Measurements from ENCODE around the gene WDR64. TPM values are rescaled to one million over a fixed set of nuclear protein-coding genes. Genes with fewer than 3 reads are reported as not detected.

The WDR64 gene
- total and polyA plus RNA-seq, 2 experiments from 2014 or later: not detected

DNA sequence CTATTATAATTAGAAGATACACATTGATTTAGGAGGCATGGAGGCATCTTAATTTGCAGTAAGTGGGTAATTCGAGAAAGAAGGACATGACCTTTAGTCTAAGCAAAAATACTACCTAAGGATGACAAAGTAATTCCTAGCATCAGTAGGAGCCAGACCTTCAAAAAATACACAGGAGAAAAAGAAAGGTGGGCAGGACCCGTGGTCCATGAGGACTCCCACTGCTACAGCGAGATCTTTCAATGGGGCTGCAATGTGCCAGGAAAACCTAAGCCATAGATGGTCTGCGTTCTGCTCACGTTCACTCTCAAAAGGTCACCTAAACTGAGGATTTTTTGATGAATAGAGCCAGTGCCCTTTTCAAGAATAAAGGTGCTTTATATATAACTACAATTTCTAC lies 185.3 kb downstream of the WDR64 start:
- ATAC-seq (no peak), DNase-seq (ENCODE audit: low spot score) (no peak)
- Histone ChIP-seq H4K20me1 (replicated peaks; ENCODE audit: insufficient read depth) (no peaks in the 10 kb centered on the region), H3K27me3 (ENCODE audit: insufficient read depth) (no peaks in the 10 kb centered on the region), H3F3A (replicated peaks; ENCODE audit: low read depth) (no peaks in the 10 kb centered on the region), H3K27ac (ENCODE audit: low read depth) (no peak overlapping the region), H3K9me2 (ENCODE audit: insufficient read depth) (no peaks in the 10 kb centered on the region), H3K36me3 (ENCODE audit: insufficient read depth) (no peaks in the 10 kb centered on the region), H3K4me2 (no peak overlapping the region), H3K4me3 (no peak overlapping the region), H3K4me1 (ENCODE audit: insufficient read depth) (no peaks in the 10 kb centered on the region), H3K79me2 (replicated peaks; ENCODE audit: insufficient read depth) (no peaks in the 10 kb centered on the region), H2AFZ (no peak overlapping the region)
- H3K27ac Mint-ChIP-seq: no peak overlapping the region
- no peaks in the 10 kb centered on the region for H3K27me3 Mint-ChIP-seq (ENCODE audit: insufficient read depth, low read depth, poor library complexity)
- TF ChIP-seq ZNF331 (CRISPR knock-in tag; IDR thresholded peaks at IDR 0.05; ENCODE audit: low read depth) (no peak), EZH2phosphoT487 (IDR thresholded peaks at IDR 0.05; ENCODE audit: unreplicated experiment) (no peak), EZH2 (IDR thresholded peaks at IDR 0.05; ENCODE audit: low read depth, unreplicated experiment) (no peak), POLR2AphosphoS5 (IDR thresholded peaks at IDR 0.05; ENCODE audit: low read depth) (no peak), NANOG (IDR thresholded peaks at IDR 0.05; ENCODE audit: borderline replicate concordance) (no peak)
- TF ChIP-seq, protein P1, sequence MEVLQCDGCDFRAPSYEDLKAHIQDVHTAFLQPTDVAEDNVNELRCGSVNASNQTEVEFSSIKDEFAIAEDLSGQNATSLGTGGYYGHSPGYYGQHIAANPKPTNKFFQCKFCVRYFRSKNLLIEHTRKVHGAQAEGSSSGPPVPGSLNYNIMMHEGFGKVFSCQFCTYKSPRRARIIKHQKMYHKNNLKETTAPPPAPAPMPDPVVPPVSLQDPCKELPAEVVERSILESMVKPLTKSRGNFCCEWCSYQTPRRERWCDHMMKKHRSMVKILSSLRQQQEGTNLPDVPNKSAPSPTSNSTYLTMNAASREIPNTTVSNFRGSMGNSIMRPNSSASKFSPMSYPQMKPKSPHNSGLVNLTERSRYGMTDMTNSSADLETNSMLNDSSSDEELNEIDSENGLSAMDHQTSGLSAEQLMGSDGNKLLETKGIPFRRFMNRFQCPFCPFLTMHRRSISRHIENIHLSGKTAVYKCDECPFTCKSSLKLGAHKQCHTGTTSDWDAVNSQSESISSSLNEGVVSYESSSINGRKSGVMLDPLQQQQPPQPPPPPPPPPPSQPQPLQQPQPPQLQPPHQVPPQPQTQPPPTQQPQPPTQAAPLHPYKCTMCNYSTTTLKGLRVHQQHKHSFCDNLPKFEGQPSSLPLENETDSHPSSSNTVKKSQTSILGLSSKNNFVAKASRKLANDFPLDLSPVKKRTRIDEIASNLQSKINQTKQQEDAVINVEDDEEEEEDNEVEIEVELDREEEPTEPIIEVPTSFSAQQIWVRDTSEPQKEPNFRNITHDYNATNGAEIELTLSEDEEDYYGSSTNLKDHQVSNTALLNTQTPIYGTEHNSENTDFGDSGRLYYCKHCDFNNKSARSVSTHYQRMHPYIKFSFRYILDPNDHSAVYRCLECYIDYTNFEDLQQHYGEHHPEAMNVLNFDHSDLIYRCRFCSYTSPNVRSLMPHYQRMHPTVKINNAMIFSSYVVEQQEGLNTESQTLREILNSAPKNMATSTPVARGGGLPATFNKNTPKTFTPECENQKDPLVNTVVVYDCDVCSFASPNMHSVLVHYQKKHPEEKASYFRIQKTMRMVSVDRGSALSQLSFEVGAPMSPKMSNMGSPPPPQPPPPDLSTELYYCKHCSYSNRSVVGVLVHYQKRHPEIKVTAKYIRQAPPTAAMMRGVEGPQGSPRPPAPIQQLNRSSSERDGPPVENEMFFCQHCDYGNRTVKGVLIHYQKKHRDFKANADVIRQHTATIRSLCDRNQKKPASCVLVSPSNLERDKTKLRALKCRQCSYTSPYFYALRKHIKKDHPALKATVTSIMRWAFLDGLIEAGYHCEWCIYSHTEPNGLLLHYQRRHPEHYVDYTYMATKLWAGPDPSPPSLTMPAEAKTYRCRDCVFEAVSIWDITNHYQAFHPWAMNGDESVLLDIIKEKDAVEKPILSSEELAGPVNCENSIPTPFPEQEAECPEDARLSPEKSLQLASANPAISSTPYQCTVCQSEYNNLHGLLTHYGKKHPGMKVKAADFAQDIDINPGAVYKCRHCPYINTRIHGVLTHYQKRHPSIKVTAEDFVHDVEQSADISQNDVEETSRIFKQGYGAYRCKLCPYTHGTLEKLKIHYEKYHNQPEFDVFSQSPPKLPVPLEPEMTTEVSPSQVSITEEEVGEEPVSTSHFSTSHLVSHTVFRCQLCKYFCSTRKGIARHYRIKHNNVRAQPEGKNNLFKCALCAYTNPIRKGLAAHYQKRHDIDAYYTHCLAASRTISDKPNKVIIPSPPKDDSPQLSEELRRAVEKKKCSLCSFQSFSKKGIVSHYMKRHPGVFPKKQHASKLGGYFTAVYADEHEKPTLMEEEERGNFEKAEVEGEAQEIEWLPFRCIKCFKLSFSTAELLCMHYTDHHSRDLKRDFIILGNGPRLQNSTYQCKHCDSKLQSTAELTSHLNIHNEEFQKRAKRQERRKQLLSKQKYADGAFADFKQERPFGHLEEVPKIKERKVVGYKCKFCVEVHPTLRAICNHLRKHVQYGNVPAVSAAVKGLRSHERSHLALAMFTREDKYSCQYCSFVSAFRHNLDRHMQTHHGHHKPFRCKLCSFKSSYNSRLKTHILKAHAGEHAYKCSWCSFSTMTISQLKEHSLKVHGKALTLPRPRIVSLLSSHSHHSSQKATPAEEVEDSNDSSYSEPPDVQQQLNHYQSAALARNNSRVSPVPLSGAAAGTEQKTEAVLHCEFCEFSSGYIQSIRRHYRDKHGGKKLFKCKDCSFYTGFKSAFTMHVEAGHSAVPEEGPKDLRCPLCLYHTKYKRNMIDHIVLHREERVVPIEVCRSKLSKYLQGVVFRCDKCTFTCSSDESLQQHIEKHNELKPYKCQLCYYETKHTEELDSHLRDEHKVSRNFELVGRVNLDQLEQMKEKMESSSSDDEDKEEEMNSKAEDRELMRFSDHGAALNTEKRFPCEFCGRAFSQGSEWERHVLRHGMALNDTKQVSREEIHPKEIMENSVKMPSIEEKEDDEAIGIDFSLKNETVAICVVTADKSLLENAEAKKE (CRISPR knock-in tag; IDR thresholded peaks at IDR 0.05): no peak
- TF ChIP-seq, protein P2, sequence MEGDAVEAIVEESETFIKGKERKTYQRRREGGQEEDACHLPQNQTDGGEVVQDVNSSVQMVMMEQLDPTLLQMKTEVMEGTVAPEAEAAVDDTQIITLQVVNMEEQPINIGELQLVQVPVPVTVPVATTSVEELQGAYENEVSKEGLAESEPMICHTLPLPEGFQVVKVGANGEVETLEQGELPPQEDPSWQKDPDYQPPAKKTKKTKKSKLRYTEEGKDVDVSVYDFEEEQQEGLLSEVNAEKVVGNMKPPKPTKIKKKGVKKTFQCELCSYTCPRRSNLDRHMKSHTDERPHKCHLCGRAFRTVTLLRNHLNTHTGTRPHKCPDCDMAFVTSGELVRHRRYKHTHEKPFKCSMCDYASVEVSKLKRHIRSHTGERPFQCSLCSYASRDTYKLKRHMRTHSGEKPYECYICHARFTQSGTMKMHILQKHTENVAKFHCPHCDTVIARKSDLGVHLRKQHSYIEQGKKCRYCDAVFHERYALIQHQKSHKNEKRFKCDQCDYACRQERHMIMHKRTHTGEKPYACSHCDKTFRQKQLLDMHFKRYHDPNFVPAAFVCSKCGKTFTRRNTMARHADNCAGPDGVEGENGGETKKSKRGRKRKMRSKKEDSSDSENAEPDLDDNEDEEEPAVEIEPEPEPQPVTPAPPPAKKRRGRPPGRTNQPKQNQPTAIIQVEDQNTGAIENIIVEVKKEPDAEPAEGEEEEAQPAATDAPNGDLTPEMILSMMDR (conservative IDR thresholded peaks at IDR 0.05; ENCODE audit: low read depth in 2 of 2): no peak
- TF ChIP-seq, protein P3, sequence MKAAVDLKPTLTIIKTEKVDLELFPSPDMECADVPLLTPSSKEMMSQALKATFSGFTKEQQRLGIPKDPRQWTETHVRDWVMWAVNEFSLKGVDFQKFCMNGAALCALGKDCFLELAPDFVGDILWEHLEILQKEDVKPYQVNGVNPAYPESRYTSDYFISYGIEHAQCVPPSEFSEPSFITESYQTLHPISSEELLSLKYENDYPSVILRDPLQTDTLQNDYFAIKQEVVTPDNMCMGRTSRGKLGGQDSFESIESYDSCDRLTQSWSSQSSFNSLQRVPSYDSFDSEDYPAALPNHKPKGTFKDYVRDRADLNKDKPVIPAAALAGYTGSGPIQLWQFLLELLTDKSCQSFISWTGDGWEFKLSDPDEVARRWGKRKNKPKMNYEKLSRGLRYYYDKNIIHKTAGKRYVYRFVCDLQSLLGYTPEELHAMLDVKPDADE (IDR thresholded peaks at IDR 0.05): no peak
- no peaks in the 10 kb centered on the region for H3K9me3 Mint-ChIP-seq
- no peaks in the 10 kb centered on the region for H3K4me1 Mint-ChIP-seq
- no peaks in the 10 kb centered on the region for H3K36me3 Mint-ChIP-seq (ENCODE audit: low read depth)
- H3K4me3 Mint-ChIP-seq: no peak overlapping the region
